ENCODE results near the gene MYRF. TPM values are rescaled to one million over a fixed set of nuclear protein-coding genes. Genes with fewer than 3 reads are reported as not detected.
A peak's percentile ranks its signal among the peaks of the same experiment; 100 is the strongest.

The MYRF gene
- total RNA-seq, 1 donor from 2014 or later, result 0.27 TPM

DNA sequence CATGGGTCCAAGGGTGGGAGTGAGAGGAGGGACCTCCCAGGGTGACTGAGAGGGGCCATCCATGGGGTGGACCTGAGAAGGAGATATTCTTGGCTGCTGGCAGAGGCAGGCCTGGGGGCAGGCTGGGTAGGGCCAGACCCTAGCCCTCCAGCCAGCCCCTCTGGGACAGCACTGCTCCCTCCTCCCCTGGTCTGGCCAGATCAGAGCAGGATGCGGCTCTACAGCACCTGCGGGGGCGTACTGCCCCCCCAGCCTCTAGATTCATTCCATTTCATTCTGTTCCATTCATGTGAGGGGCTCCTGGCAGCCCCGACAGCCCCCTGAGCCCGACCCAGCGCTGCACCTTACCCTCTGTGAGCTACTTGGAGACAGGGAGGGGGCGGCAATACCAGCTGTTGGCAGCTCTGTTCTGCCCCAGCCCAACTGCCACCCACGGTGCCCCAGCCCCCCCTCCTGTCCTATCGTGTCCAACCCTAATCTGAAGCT lies 34.3 kb upstream of the MYRF start:
- no peak for DNase-seq (ENCODE audit: low spot score)
- intact Hi-C loops (cut with DNase I), result no loop called here

- intact Hi-C loops (cut with DNase I), result no loop called here
- no peak for DNase-seq (ENCODE audit: low spot score)
Observed at GRCh38 chr11:61718621-61719302, 33.7 kb upstream of the MYRF start.

GRCh38 chr11:61719978-61720377 lies 32.5 kb upstream of the MYRF start:
- DNase-seq (ENCODE audit: low spot score), result no peak
- intact Hi-C loops (cut with DNase I), result loop anchor here (10.0 kb wide), 1 partner anchor 245 kb away; no protein-coding TSS in a partner anchor

GRCh38 chr11:61720597-61720996 lies 31.8 kb upstream of the MYRF start:
- DNase-seq (ENCODE audit: low spot score), result no peak
- intact Hi-C loops (cut with DNase I), result loop anchor here (10.0 kb wide), 1 partner anchor 246 kb away; no protein-coding TSS in a partner anchor

DNA sequence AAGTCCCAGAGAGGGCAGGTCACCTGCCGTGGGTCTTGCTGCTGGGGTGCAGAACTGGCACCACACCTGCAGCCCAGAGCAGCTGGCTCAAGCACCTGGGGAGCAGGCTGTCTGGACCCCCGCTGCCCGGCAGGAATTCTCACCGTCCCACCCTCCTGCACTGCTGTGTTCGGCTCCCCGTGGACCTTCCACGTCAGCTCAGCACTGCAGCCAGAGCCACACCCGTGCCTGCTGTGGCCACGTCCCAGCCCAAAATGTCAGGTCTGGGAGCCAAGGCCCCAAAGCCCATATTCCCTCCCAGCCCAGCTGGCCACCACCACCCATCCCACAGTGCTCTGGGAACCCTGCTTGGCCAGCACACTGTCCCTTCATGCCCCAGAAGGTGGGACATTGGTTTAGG lies 28.0 kb upstream of the MYRF start:
- intact Hi-C loops (cut with DNase I), result loop anchor here (10.0 kb wide), 1 partner anchor 250 kb away; no protein-coding TSS in a partner anchor
- DNase-seq (ENCODE audit: low spot score), result no peak

- intact Hi-C loops (cut with DNase I), result loop anchor here (10.0 kb wide), 1 partner anchor 251 kb away; no protein-coding TSS in a partner anchor
- no peak for DNase-seq (ENCODE audit: low spot score)
Observed at GRCh38 chr11:61725781-61726231, 26.6 kb upstream of the MYRF start.

GRCh38 chr11:61726775-61727174 lies 25.7 kb upstream of the MYRF start:
- DNase-seq (ENCODE audit: low spot score), result no peak
- intact Hi-C loops (cut with DNase I), result loop anchor here (10.0 kb wide), 1 partner anchor 252 kb away; no protein-coding TSS in a partner anchor

DNA sequence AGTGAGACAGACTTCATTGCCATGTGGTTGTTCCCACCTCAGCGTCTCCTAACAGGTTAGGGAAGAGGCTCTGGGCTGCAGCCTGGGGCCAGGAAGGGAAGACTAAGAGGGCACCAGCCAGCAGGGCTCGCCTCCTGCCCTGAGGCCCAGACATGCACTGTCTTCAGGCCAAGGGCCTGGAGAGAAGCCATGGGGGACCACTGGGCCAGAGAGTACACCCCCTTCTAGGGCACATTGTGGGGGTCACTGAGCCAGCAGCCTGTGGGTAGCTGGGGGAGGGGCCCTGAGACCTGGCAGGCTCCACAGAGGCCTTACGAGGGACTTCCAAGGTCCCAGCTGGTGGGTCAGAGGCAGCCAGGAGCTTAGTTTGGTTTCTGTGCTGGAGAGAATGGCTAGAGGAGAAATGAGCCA lies 25.0 kb upstream of the MYRF start:
- no peak for DNase-seq (ENCODE audit: low spot score)
- intact Hi-C loops (cut with DNase I), result loop anchor here (10.0 kb wide), 1 partner anchor 253 kb away; no protein-coding TSS in a partner anchor

DNA sequence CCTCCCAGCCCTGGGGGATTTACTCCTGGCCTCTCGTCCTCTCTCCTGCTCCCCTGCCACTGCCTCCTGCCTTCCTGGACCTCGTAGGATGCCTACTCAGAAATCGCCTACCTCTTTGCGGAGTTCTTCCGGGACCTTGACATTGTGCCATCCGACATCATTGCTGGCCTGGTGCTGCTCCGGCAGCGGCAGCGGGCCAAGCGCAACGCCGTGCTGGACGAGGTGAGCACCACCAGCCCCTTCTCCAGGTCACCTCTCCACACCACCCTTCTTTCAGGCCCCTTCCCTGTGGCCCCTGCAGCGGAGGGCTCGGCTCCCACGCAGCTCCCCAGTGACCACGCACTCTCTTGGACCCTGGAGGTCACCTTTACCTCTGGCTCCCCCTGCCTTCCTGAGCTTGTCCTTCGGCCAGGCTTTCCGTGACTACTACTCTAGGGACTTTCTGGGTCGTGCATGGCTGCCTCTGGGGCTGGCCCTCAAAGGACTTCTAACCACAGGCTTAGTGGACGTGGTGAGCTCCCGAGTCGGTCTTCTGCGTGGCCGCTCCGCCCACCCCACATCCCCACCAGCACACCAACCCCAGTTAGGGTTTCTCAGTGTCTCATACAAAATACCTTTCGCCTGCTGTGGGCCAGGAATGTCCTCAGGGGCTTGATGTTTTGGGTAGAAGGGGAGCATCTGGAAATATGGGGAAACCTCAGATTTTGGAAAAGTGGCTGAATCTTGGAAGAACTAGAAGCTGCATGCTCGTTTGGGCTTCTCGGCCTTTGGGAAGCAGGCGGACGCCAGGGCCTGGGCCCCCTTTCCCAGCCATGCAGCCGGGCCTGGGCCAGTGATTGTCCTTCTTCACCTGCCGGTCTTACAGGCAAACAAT lies 24.1 kb upstream of the MYRF start:
- DNase-seq (ENCODE audit: low spot score), result no peak
- intact Hi-C loops (cut with DNase I), result loop anchor here (10.0 kb wide), 1 partner anchor 254 kb away; no protein-coding TSS in a partner anchor

GRCh38 chr11:61728940-61729219 lies 23.6 kb upstream of the MYRF start:
- no peak for DNase-seq (ENCODE audit: low spot score)
- intact Hi-C loops (cut with DNase I), result loop anchor here (10.0 kb wide), 1 partner anchor 254 kb away; no protein-coding TSS in a partner anchor

- no peak for DNase-seq (ENCODE audit: low spot score)
- intact Hi-C loops (cut with DNase I), result loop anchor here (5.0 kb wide), 1 partner anchor 33 kb away; no protein-coding TSS in a partner anchor
Observed at GRCh38 chr11:61730240-61730994, 22.0 kb upstream of the MYRF start.

DNA sequence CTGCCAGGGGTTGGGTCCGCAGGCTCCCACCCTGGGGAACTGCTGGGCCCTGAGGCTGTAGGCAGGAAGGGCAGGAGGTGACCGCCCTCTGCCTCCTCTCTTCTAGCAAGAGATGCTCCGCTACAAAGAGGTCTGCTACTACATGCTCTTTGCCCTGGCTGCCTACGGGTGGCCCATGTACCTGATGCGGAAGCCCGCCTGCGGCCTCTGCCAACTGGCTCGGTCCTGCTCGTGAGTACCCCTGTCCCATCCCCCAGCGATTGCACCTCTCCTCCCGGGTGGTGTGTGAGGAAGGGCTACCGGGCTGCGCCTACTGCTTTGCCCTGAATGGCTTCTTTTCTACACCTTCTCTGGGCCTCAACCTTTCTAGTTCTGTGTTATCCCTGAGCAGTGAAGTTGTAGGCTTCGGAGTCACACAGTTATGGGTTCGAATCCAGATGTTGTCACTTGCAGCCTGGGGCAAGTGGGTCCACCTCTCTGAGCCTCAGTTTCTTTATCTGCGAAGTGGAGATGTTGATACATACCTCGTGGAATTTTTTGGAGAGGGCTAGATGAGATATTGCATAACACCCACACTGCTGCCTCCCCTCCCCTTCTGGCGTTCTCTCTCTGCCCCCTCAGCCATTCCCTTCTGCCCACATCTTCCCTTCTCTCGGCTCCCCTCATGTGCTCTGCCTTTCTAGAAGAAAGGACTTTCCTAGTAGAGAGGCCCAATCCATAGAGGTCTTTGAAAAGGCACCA lies 21.1 kb upstream of the MYRF start:
- intact Hi-C loops (cut with DNase I), result loop anchor here (5.0 kb wide), 1 partner anchor 34 kb away; no protein-coding TSS in a partner anchor
- DNase-seq (ENCODE audit: low spot score), result no peak

DNA sequence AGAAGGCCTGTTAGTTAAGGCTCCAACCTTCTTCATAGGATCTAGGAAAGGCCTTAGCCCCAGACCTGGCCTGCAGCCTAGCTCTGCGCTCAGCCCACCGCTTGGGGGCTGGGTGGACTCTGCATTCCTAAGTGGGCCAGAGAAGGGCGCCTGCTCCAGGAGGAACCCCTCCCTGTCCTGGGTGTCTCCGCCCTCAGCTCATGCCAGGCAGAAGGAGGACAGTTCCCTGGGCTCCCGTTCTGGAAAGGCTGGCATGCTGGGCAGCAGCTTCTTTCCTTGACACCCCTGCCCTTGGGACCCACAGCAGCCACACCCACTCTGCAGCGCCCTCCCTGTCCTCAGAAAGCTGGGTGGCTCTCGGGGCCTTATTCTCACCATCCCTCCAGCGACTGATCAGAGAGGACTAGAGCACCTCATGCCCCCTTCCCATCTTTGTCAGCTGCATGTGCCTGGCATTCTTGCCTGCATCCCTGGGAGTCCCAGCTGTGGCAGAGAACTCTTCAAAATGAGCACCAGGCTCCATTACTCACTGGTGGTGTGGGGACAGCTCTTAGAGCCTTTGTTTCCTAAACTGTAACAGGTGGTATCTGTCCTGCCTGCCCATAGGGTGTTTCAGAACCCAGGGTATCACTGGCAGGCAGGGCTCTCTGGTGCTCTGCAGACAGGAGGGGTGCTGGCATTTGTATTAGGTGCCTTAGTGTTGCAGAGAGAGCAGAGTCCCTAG lies 20.3 kb upstream of the MYRF start:
- intact Hi-C loops (cut with DNase I), result loop anchor here (5.0 kb wide), 1 partner anchor 35 kb away; no protein-coding TSS in a partner anchor
- no peak for DNase-seq (ENCODE audit: low spot score)

DNA sequence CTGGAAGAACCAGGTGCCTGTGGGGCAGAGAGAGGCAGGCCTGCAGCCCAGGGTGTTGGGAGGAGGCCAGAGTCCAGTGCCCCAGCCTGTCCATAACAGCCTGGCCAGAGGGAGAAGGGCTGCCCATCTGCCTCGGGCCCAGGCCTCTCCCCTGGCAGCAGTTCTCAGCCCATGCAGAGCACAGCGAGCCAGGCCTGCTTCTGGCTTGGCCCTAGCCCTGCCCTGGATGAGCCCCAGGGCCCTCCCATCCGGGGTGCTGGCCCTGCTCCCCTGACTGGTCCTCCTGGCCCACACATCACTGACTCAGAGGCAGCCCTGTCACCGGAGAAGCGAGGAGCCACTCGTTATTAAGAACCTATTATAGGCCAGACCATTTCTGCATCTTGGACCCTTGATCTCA lies 19.7 kb upstream of the MYRF start:
- no peak for DNase-seq (ENCODE audit: low spot score)
- intact Hi-C loops (cut with DNase I), result loop anchor here (1.0 to 5.0 kb wide), 2 partner anchors 35 to 52 kb away; partner anchors contain the start of gene DAGLA

DNA sequence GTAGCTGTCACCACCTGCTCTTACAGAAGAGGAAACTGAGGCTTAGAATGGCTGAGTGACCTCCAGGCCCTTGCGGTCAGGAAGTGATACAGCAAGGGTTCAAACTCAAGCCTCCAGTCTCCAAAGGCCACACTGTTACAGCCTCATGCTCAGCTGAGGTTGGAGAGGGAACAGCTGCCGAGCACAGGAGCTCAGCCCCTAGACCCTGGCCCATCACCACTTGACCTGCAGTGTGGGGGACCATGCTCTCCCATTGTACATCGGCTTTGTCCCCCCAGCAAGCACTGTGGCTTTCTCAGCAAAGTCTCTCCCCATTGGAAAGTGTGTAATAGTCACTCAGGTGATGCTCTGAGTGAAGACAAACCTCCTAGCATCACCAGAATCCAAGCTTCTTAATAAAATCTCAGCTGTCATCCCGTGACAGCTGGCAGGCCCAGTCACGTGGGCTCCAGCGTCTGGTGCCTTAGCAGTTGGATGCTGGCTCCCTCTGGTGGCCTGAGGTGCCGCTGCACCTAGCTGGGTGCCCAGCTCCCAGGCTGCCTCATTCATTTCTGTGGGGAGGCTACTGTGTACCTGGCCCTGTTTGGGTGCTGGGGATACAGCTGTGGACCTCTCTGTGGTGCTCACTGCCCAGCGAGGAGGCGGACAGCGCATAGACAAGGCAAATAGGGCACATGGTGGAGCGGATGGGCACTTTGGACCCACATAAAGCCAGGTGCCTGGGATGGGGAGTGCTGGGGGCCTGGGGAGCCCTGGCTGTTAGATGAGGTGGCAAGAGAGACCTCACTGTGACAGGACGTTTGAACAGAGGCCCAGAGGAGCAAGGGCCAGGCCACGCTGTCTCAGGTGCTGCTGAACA lies 19.1 kb upstream of the MYRF start:
- peak; percentile 92 for DNase-seq (ENCODE audit: low spot score)
- intact Hi-C loops (cut with DNase I), result loop anchor here (1.0 to 5.0 kb wide), 2 partner anchors 36 to 53 kb away; partner anchors contain the start of gene DAGLA

GRCh38 chr11:61734767-61735166 lies 17.7 kb upstream of the MYRF start:
- DNase-seq (ENCODE audit: low spot score), result no peak
- intact Hi-C loops (cut with DNase I), result loop anchor here (5.0 kb wide), 1 partner anchor 37 kb away; no protein-coding TSS in a partner anchor

DNA sequence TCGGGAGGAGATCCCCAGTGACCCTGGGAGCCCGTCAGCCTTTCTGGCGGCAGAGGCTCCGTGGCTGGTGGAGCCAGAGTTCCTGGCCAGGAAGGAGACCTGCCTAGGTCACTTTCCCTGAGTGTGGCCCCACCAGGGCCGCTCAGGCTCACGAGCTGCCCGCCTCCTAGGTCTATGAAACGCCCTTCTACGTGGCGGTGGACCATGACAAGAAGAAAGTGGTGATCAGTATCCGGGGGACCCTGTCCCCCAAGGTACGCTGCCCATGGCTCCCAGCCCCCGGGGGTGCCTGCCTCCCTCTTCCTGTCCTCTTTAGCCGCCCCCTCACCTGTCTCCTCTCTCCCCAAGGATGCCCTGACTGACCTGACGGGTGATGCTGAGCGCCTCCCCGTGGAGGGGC lies 17.0 kb upstream of the MYRF start:
- no peak for DNase-seq (ENCODE audit: low spot score)
- intact Hi-C loops (cut with DNase I), result no loop called here
